Measurements from ENCODE around the gene KLHL10.
"Not testable (repeated sequence)": the region's sequence is repeated elsewhere in the genome, so short reads cannot be mapped to it uniquely, and the experiment has no call there.

Gene KLHL10

DNA sequence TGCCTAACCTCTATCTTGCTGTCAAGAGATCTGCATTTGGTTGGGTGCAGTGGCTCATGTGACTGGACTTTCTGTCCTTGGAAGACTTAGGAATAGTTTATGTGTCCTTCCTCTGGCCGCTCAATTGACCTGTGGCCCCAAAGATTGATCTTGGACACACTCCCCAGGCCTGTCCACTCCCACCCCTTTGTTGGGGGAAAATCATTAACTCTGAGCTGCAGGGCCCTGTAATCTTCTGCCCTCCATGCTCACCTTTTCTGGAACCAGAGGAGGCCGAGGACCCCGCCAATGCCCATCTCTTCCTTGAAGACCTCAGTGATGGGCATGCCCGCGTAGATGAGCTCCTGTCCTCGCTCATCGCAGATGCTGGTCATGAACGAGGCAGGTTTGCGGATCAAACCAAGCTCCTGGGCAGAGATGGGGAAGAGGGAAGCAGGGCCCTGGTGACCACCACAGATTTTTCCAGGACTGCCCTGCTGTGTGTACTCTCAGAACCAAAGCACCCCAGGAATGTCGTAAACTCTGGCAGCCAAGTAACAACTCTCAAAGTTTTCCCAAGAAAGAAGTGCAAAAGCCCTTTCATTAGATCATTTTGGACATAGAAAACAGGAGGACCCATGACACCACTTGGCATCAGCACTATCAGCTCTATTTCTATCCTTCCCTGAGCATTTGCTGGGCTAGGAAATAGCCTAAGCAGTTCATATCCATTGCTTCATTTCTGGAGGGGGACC lies 36.1 kb downstream of the KLHL10 start:
- no CpG with 5 or more reads among the region's 10 CpGs for WGBS (ENCODE audit: extremely low coverage, insufficient coverage, insufficient read length)
- H3K14ac ChIP-seq (ENCODE audit: low read length), result no peak overlapping the region

DNA sequence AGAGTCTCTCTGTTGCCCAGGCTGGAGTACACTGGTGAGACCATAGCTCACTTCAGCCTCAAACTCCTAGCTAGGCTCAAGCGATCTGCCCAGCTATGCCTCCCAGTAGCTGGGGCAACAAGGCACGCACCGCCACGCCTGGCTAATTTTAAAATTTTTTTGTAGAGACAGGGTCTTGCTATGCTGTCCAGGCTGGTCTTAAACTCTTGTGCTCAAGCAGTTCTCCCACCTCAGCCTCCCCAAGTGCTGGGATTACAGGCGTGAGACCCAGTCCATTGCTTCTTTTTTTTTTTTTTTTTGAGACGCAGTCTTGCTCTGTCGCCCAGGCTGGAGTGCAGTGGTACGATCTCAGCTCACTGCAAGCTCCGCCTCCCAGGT lies 36.7 kb downstream of the KLHL10 start:
- H3K4me2 ChIP-seq (ENCODE audit: low read length); H4K8ac ChIP-seq (ENCODE audit: low read depth, low read length); H2AK5ac ChIP-seq (ENCODE audit: low read length); H4K12ac ChIP-seq (ENCODE audit: low read depth, low read length); H3K18ac ChIP-seq (ENCODE audit: low read length); H4K91ac ChIP-seq (ENCODE audit: low read depth, low read length); H3K9me3 ChIP-seq (ENCODE audit: insufficient read depth, low read depth, low read length); H3K27ac ChIP-seq (ENCODE audit: low read depth, low read length); H3K4ac ChIP-seq (ENCODE audit: low read depth, low read length); H3K9ac ChIP-seq (ENCODE audit: low read length); H2BK5ac ChIP-seq (ENCODE audit: low read depth, low read length, poor library complexity); H2BK120ac ChIP-seq (ENCODE audit: insufficient read depth, low read length, poor library complexity); H3K4me1 ChIP-seq (ENCODE audit: control insufficient read depth in 1 of 2, insufficient read depth in 2 of 2, low read length in 2 of 2); H3K14ac ChIP-seq (ENCODE audit: low read length); H2AFZ ChIP-seq (ENCODE audit: insufficient read depth, low read length, poor library complexity); H2BK12ac ChIP-seq (ENCODE audit: low read length); H3K79me1 ChIP-seq (ENCODE audit: low read length); H3K79me2 ChIP-seq (ENCODE audit: control insufficient read depth, insufficient read depth, low read length, poor library complexity); DNase-seq; H3K23ac ChIP-seq (ENCODE audit: low read length); H3K4me3 ChIP-seq (ENCODE audit: low read depth, low read length); H3K27me3 ChIP-seq (ENCODE audit: insufficient read depth, low read length): not testable (repeated sequence)
- H3K36me3 ChIP-seq (ENCODE audit: control insufficient read depth in 1 of 2, insufficient read depth in 2 of 2, low read length in 2 of 2), result peaks cover 62 to 72% of the 10 kb centered on the region in 2 experiments
- no CpG with 5 or more reads among the region's 9 CpGs for WGBS (ENCODE audit: extremely low coverage, insufficient coverage, insufficient read length)

More for the DNA sequence above, 36.1 kb downstream of the KLHL10 start:
- no peak overlapping the region for H2BK120ac ChIP-seq (ENCODE audit: insufficient read depth, low read length, poor library complexity)
- H3K4me3 ChIP-seq (ENCODE audit: low read depth, low read length), result peak overlapping the region; percentile 26
- no peak overlapping the region for H4K12ac ChIP-seq (ENCODE audit: low read depth, low read length)
- no peak overlapping the region for H4K91ac ChIP-seq (ENCODE audit: low read depth, low read length)
- H3K9me3 ChIP-seq (ENCODE audit: insufficient read depth, low read depth, low read length), result peaks cover 2% of the 10 kb centered on the region
- no peaks in the 10 kb centered on the region for H3K79me2 ChIP-seq (ENCODE audit: control insufficient read depth, insufficient read depth, low read length, poor library complexity)
- H2BK5ac ChIP-seq (ENCODE audit: low read depth, low read length, poor library complexity), result no peak overlapping the region
- no peak overlapping the region for H3K18ac ChIP-seq (ENCODE audit: low read length)
- no peaks in the 10 kb centered on the region for H3K27me3 ChIP-seq (ENCODE audit: insufficient read depth, low read length)
- H2BK12ac ChIP-seq (ENCODE audit: low read length), result no peak overlapping the region
- H3K36me3 ChIP-seq (ENCODE audit: control insufficient read depth in 1 of 2, insufficient read depth in 2 of 2, low read length in 2 of 2), result peaks cover 58 to 67% of the 10 kb centered on the region in 2 experiments
- H3K4me2 ChIP-seq (ENCODE audit: low read length), result no peak overlapping the region
- H3K23ac ChIP-seq (ENCODE audit: low read length), result no peak overlapping the region
- H3K4me1 ChIP-seq (ENCODE audit: control insufficient read depth in 1 of 2, insufficient read depth in 2 of 2, low read length in 2 of 2), result no peaks in the 10 kb centered on the region
- H3K27ac ChIP-seq (ENCODE audit: low read depth, low read length), result no peak overlapping the region
- H3K79me1 ChIP-seq (ENCODE audit: low read length), result no peaks in the 10 kb centered on the region
- H2AFZ ChIP-seq (ENCODE audit: insufficient read depth, low read length, poor library complexity), result no peak overlapping the region
- H4K8ac ChIP-seq (ENCODE audit: low read depth, low read length), result no peak overlapping the region
- H3K9ac ChIP-seq (ENCODE audit: low read length), result no peak overlapping the region
- H2AK5ac ChIP-seq (ENCODE audit: low read length), result no peak overlapping the region
- no peak for DNase-seq
- H3K4ac ChIP-seq (ENCODE audit: low read depth, low read length), result no peak overlapping the region

DNA sequence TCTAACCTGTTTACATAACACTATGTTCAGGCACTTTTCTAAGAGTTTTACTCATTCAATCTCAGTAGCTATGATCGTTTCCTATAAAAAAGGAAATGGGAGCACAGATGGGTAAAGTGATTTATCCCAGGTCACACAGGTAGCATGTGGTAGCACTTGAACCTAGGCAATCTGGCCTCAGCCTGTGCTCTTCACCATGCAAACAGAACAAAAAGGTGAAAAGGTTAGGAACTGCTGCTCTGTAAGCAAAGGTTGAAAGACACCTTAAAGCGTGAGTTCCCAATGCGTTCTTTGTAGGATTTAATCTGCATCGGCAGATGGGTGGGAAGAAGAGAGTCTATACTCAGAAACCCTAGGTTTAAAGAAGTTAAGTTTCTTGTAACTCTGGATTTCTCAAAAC lies 42.5 kb downstream of the KLHL10 start:
- peaks cover 2% of the 10 kb centered on the region for H3K9me3 ChIP-seq (ENCODE audit: insufficient read depth, low read depth, low read length)
- H3K36me3 ChIP-seq (ENCODE audit: control insufficient read depth in 1 of 2, insufficient read depth in 2 of 2, low read length in 2 of 2), result peaks cover 60 to 73% of the 10 kb centered on the region in 2 experiments
- H2BK12ac ChIP-seq (ENCODE audit: low read length), result no peak overlapping the region
- H3K23ac ChIP-seq (ENCODE audit: low read length), result no peak overlapping the region
- no peak overlapping the region for H4K91ac ChIP-seq (ENCODE audit: low read depth, low read length)
- H3K4me2 ChIP-seq (ENCODE audit: low read length), result no peak overlapping the region
- H3K4me3 ChIP-seq (ENCODE audit: low read depth, low read length), result no peak overlapping the region
- H2BK5ac ChIP-seq (ENCODE audit: low read depth, low read length, poor library complexity), result no peak overlapping the region
- no peak overlapping the region for H3K9ac ChIP-seq (ENCODE audit: low read length)
- no peak for DNase-seq
- no peak overlapping the region for H4K12ac ChIP-seq (ENCODE audit: low read depth, low read length)
- no CpG with 5 or more reads among the region's 4 CpGs for WGBS (ENCODE audit: extremely low coverage, insufficient coverage, insufficient read length)
- no peak overlapping the region for H3K4ac ChIP-seq (ENCODE audit: low read depth, low read length)
- H2BK120ac ChIP-seq (ENCODE audit: insufficient read depth, low read length, poor library complexity), result no peak overlapping the region
- H3K4me1 ChIP-seq (ENCODE audit: control insufficient read depth in 1 of 2, insufficient read depth in 2 of 2, low read length in 2 of 2), result no peaks in the 10 kb centered on the region
- no peaks in the 10 kb centered on the region for H3K79me1 ChIP-seq (ENCODE audit: low read length)
- H3K18ac ChIP-seq (ENCODE audit: low read length), result no peak overlapping the region
- no peaks in the 10 kb centered on the region for H3K27me3 ChIP-seq (ENCODE audit: insufficient read depth, low read length)
- no peak overlapping the region for H2AK5ac ChIP-seq (ENCODE audit: low read length)
- no peaks in the 10 kb centered on the region for H3K79me2 ChIP-seq (ENCODE audit: control insufficient read depth, insufficient read depth, low read length, poor library complexity)
- H3K27ac ChIP-seq (ENCODE audit: low read depth, low read length), result no peak overlapping the region
- H4K8ac ChIP-seq (ENCODE audit: low read depth, low read length), result no peak overlapping the region
- no peak overlapping the region for H3K14ac ChIP-seq (ENCODE audit: low read length)
- no peak overlapping the region for H2AFZ ChIP-seq (ENCODE audit: insufficient read depth, low read length, poor library complexity)

GRCh38 chr17:41882756-41883155 lies 45.1 kb downstream of the KLHL10 start:
- peaks cover 73 to 91% of the 10 kb centered on the region in 2 experiments for H3K36me3 ChIP-seq (ENCODE audit: control insufficient read depth in 1 of 2, insufficient read depth in 2 of 2, low read length in 2 of 2)
- no peak overlapping the region for H2BK120ac ChIP-seq (ENCODE audit: insufficient read depth, low read length, poor library complexity)
- whole genome bisulfite sequencing (ENCODE audit: extremely low coverage, insufficient coverage, insufficient read length), result no CpG with 5 or more reads among the region's 6 CpGs
- H3K18ac ChIP-seq (ENCODE audit: low read length), result no peak overlapping the region
- no peak overlapping the region for H3K4me3 ChIP-seq (ENCODE audit: low read depth, low read length)
- H2AFZ ChIP-seq (ENCODE audit: insufficient read depth, low read length, poor library complexity), result no peak overlapping the region
- no peak overlapping the region for H3K27ac ChIP-seq (ENCODE audit: low read depth, low read length)
- no peak overlapping the region for H2BK12ac ChIP-seq (ENCODE audit: low read length)
- no peak overlapping the region for H3K23ac ChIP-seq (ENCODE audit: low read length)
- H3K4me1 ChIP-seq (ENCODE audit: control insufficient read depth in 1 of 2, insufficient read depth in 2 of 2, low read length in 2 of 2), result no peaks in the 10 kb centered on the region
- H3K79me2 ChIP-seq (ENCODE audit: control insufficient read depth, insufficient read depth, low read length, poor library complexity), result no peaks in the 10 kb centered on the region
- no peak for DNase-seq
- H3K79me1 ChIP-seq (ENCODE audit: low read length), result no peaks in the 10 kb centered on the region
- no peak overlapping the region for H4K91ac ChIP-seq (ENCODE audit: low read depth, low read length)
- H3K27me3 ChIP-seq (ENCODE audit: insufficient read depth, low read length), result no peaks in the 10 kb centered on the region
- no peak overlapping the region for H3K14ac ChIP-seq (ENCODE audit: low read length)
- peaks cover 4% of the 10 kb centered on the region for H3K9me3 ChIP-seq (ENCODE audit: insufficient read depth, low read depth, low read length)
- H2AK5ac ChIP-seq (ENCODE audit: low read length), result no peak overlapping the region
- no peak overlapping the region for H2BK5ac ChIP-seq (ENCODE audit: low read depth, low read length, poor library complexity)
- H4K12ac ChIP-seq (ENCODE audit: low read depth, low read length), result no peak overlapping the region
- no peak overlapping the region for H4K8ac ChIP-seq (ENCODE audit: low read depth, low read length)
- no peak overlapping the region for H3K4me2 ChIP-seq (ENCODE audit: low read length)
- no peak overlapping the region for H3K4ac ChIP-seq (ENCODE audit: low read depth, low read length)
- no peak overlapping the region for H3K9ac ChIP-seq (ENCODE audit: low read length)
